ENCODE data around the gene HYPK. TPM values are rescaled to one million over a fixed set of nuclear protein-coding genes. Genes with fewer than 3 reads are reported as not detected.
"Not testable (repeated sequence)": the region's sequence is repeated elsewhere in the genome, so short reads cannot be mapped to it uniquely, and the experiment has no call there.

Gene HYPK
- total RNA-seq, 2 donors from 2014 or later: 10.3 to 15.2 TPM

DNA sequence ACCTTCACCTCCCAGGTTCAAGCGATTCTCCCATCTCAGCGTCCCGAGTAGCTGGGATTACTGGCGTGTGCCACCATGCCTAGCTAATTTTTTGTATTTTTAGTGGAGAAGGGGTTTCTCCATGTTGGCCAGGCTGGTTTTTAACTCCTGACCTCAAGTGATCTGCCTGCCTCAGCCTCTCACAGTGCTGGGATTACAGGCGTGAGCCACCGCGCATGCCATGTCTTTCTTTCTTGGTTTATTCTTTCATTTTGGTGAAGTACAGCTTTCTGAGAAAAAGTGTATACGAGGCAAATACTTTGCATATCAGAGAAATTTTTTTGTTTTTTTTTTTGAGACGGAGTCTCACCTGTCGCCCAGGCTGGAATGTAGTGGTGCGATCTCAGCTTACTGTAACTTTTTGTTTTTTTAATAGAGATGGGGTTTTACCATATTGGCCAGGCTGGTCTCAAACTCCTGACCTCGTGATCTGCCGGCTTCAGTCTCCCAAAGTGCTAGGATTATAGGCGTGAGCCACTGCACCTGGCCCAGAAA lies 31.2 kb downstream of the HYPK start:
- H3K36me3 Mint-ChIP-seq (ENCODE audit: insufficient read depth in 2 of 2): peaks cover 20 to 52% of the 10 kb centered on the region in 2 donors
- peak overlapping the region; percentile 18 to 73 for H3K4me3 Mint-ChIP-seq
- H3K27ac Mint-ChIP-seq: peak overlapping the region; percentile 56
- not testable (repeated sequence) for ATAC-seq (replicated peaks in 1 of 2); DNase-seq; H3K27me3 Mint-ChIP-seq (ENCODE audit: low read depth); H3K9me3 Mint-ChIP-seq
- H3K4me1 Mint-ChIP-seq (ENCODE audit: low read depth): peaks cover 52% of the 10 kb centered on the region

DNA sequence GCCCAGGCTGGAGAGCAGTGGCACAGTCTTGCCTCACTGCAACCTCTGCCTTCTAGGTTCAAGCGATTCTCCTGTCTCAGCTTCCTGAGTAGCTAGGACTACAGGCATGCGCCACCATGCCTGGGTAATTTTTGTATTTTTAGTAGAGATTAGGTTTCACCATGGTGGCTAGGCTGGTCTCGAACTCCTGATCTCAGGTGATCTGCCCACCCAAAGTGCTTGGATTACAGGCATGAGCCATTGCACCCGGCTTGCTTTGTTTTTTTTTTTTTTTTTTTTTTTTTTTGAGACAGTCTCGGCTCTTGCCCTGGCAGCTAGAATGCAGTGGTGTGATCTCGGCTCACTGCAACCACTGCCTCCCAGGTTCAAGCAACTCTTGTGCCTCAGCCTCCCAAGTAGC lies 32.1 kb downstream of the HYPK start:
- Mint-ChIP-seq H3K4me3 (peak overlapping the region; percentile 18 to 73), H3K36me3 (ENCODE audit: insufficient read depth in 2 of 2) (peaks cover 18 to 55% of the 10 kb centered on the region in 2 donors), H3K4me1 (ENCODE audit: low read depth) (peaks cover 48% of the 10 kb centered on the region)
- not testable (repeated sequence) for DNase-seq; H3K27ac Mint-ChIP-seq; H3K27me3 Mint-ChIP-seq (ENCODE audit: low read depth); ATAC-seq (replicated peaks in 1 of 2); H3K9me3 Mint-ChIP-seq

DNA sequence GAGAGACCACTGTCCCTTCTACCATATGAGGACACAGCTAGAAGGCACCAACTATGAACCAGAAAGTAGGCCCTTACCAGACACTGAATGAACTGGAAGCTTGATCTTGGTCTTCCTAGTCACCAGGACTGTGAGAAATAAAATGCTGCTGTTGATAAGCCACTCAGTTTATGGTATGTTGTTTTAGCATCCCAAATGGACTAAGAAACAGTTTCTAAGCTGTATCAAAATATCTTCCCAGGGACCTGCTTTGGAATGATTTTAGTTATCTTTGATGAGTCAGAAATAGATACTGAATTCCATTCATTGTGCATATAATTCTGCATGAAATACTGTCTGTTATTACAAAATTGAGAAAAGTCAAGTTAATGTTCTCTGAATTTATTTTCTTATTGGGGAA lies 45.0 kb downstream of the HYPK start:
- Mint-ChIP-seq H3K4me1 (ENCODE audit: low read depth) (no peaks in the 10 kb centered on the region), H3K4me3 (no peak overlapping the region)

DNA sequence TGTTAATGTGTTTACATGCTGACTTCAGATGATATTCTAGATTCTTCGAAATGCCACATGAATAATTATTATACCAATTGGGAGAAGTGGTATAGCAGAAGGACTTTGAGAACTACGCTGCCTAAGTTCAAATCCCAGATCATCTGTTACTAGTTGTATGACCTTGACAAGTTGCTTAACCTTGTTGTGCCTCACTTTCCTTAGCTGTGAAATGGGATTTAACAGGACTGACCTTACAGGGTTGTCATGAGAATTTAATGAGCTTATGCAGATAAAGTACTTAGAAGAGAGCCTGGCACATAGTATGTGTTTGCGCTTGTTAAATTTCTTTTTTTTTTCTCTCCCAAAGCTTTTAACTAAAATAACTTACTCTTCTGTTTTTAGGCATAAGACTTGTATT lies 50.9 kb downstream of the HYPK start:
- H3K36me3 Mint-ChIP-seq (ENCODE audit: insufficient read depth in 2 of 2): peaks cover 1 to 33% of the 10 kb centered on the region in 2 donors

More for the DNA sequence above, 45.0 kb downstream of the HYPK start:
- DNase-seq (no peak), ATAC-seq (replicated peaks in 1 of 2) (no peak)
- Mint-ChIP-seq H3K27ac (peak overlapping the region; percentile 33), H3K9me3 (no peaks in the 10 kb centered on the region), H3K27me3 (ENCODE audit: low read depth) (no peaks in the 10 kb centered on the region), H3K36me3 (ENCODE audit: insufficient read depth in 2 of 2) (peaks cover 8 to 39% of the 10 kb centered on the region in 2 donors)

DNA sequence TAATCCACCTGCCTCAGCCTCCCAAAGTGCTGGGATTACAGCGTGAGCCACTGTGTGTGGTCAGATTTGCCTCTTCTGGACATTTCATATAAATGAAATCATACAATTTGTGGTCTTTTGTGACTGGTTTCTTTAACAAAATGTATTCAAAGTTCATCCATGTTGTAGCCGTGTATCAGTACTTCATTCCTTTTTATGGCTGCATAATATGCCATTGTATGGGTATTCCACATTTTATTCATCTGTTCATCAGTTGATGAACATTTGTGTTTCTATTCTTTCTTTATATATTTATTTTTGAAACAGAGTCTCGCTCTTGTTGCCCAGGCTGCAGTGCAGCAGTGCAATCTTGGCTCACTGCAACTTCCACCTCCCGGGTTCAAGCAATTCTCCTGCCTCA lies 52.2 kb downstream of the HYPK start:
- no peaks in the 10 kb centered on the region for H3K4me1 Mint-ChIP-seq (ENCODE audit: low read depth)
- H3K4me3 Mint-ChIP-seq: no peak overlapping the region
- no peak overlapping the region for H3K27ac Mint-ChIP-seq
- no peaks in the 10 kb centered on the region for H3K9me3 Mint-ChIP-seq
- ATAC-seq (replicated peaks in 1 of 2) (no peak), DNase-seq (no peak)
- H3K36me3 Mint-ChIP-seq (ENCODE audit: insufficient read depth in 2 of 2): peaks cover 3 to 36% of the 10 kb centered on the region in 2 donors
- H3K27me3 Mint-ChIP-seq (ENCODE audit: low read depth): no peaks in the 10 kb centered on the region

More for the DNA sequence above, 50.9 kb downstream of the HYPK start:
- H3K4me3 Mint-ChIP-seq: no peak overlapping the region
- H3K27ac Mint-ChIP-seq: no peak overlapping the region
- no peak for ATAC-seq (replicated peaks in 1 of 2)
- no peaks in the 10 kb centered on the region for H3K27me3 Mint-ChIP-seq (ENCODE audit: low read depth)
- H3K4me1 Mint-ChIP-seq (ENCODE audit: low read depth): no peaks in the 10 kb centered on the region
- DNase-seq: no peak
- H3K9me3 Mint-ChIP-seq: no peaks in the 10 kb centered on the region

Other genes starting within 250 kb of the HYPK start
- 10 to 100 TPM; 38.5 to 50.0 TPM for gene PPIP5K1, start 210.4 kb upstream of the HYPK start, total RNA-seq
- gene CKMT1B, start 206.6 kb upstream of the HYPK start, total RNA-seq: not detected
- 1 to 10 TPM; 1.1 to 3.3 TPM for gene STRC, start 181.8 kb upstream of the HYPK start, total RNA-seq
- gene CATSPER2, start 151.8 kb upstream of the HYPK start, total RNA-seq: 1 to 10 TPM; 4.5 to 6.9 TPM
- 1 to 10 TPM in 1 of 2 donors, not detected in 1; 1.0 TPM for gene CKMT1A, start 106.7 kb upstream of the HYPK start, total RNA-seq
- 100 to 1,000 TPM; 193 to 244 TPM for gene PDIA3, start 54.2 kb upstream of the HYPK start, total RNA-seq
- gene ELL3, start 23.6 kb upstream of the HYPK start, total RNA-seq: 1 to 10 TPM; 2.2 to 4.3 TPM
- gene SERF2, start 8.3 kb upstream of the HYPK start, total RNA-seq: 100 to 1,000 TPM; 445 to 520 TPM
- gene SERINC4, start 379 bp upstream of the HYPK start, total RNA-seq: under 1 TPM; 0.14 to 0.23 TPM
- 10 to 100 TPM; 34.1 to 34.5 TPM for gene MFAP1, start 24.1 kb downstream of the HYPK start, total RNA-seq
- 100 to 1,000 TPM in 1 of 2 donors, 10 to 100 TPM in 1; 76.3 to 108 TPM for gene WDR76, start 26.4 kb downstream of the HYPK start, total RNA-seq

Data from activated T-cell treated with anti-CD3 and anti-CD28 coated beads, Interleukin-2, amount 50 U/mL, for 72 hours (primary cell).